Kidney epithelial cell (primary cell): ENCODE data around the gene IPO7. TPM values are rescaled to one million over a fixed set of nuclear protein-coding genes. Genes with fewer than 3 reads are reported as not detected.
A peak's percentile ranks its signal among the peaks of the same experiment; 100 is the strongest.
"Not testable (repeated sequence)": the region's sequence is repeated elsewhere in the genome, so short reads cannot be mapped to it uniquely, and the experiment has no call there.

ENCODE experiments used
- DNase-seq: peaks from one replicate; pipeline ENCODE4 v3.0.0-alpha.2; 2010; ENCODE audit warnings: low read depth
- H3K27me3 ChIP-seq: 2 replicates; pipeline ENCODE4 v1.6.0; 2011; ENCODE audit warnings: low read length; ENCODE audit not compliant: control insufficient read depth, insufficient read depth
- H3K36me3 ChIP-seq: 2 replicates; pipeline ENCODE4 v1.5.1; 2011; ENCODE audit warnings: low read length; ENCODE audit not compliant: control insufficient read depth, insufficient read depth
- H3K4me3 ChIP-seq: 2 replicates; pipeline ENCODE4 v1.5.1; 2011; ENCODE audit warnings: low read depth, mild to moderate bottlenecking, control low read depth, low read length
- total RNA-seq: library from RNA; depleted of rRNA; stranded (reverse); fragments of >200 nt; gene quantifications from 2 replicates; pipeline ENCODE4 v1.2.3, GENCODE V29; 2015
- TF ChIP-seq, protein P1 (sequence below): IDR thresholded peaks from 2 replicates; pipeline ENCODE4 v1.5.1; 2011; ENCODE audit warnings: mild to moderate bottlenecking, moderate library complexity, low read length, control low read depth, inconsistent platforms; ENCODE audit not compliant: insufficient read depth, poor library complexity, severe bottlenecking

IPO7 gene
- total RNA-seq, 1 donor from 2014 or later, result 95.1 TPM

- peaks cover 2% of the 10 kb centered on the region for H3K36me3 ChIP-seq
- TF ChIP-seq, protein P1, sequence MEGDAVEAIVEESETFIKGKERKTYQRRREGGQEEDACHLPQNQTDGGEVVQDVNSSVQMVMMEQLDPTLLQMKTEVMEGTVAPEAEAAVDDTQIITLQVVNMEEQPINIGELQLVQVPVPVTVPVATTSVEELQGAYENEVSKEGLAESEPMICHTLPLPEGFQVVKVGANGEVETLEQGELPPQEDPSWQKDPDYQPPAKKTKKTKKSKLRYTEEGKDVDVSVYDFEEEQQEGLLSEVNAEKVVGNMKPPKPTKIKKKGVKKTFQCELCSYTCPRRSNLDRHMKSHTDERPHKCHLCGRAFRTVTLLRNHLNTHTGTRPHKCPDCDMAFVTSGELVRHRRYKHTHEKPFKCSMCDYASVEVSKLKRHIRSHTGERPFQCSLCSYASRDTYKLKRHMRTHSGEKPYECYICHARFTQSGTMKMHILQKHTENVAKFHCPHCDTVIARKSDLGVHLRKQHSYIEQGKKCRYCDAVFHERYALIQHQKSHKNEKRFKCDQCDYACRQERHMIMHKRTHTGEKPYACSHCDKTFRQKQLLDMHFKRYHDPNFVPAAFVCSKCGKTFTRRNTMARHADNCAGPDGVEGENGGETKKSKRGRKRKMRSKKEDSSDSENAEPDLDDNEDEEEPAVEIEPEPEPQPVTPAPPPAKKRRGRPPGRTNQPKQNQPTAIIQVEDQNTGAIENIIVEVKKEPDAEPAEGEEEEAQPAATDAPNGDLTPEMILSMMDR, result no peak
- no peak for DNase-seq
- H3K4me3 ChIP-seq, result no peak overlapping the region
- no peaks in the 10 kb centered on the region for H3K27me3 ChIP-seq
These were observed 61.8 kb downstream of the IPO7 start for GRCh38 chr11:9446230-9446629.

- TF ChIP-seq, protein P1, result no peak
These were observed 64.3 kb downstream of the IPO7 start for GRCh38 chr11:9448576-9449352.

GRCh38 chr11:9452023-9452422, 67.6 kb downstream of the IPO7 start:
- DNase-seq, H3K4me3 ChIP-seq, H3K27me3 ChIP-seq, H3K36me3 ChIP-seq: not testable (repeated sequence)

More at GRCh38 chr11:9448576-9449352, 64.3 kb downstream of the IPO7 start:
- Histone ChIP-seq H3K4me3 (no peak overlapping the region), H3K36me3 (no peaks in the 10 kb centered on the region), H3K27me3 (no peaks in the 10 kb centered on the region)
- no peak for DNase-seq

GRCh38 chr11:9455722-9456121, 71.3 kb downstream of the IPO7 start:
- TF ChIP-seq, protein P1, result no peak
- Histone ChIP-seq H3K4me3 (no peak overlapping the region), H3K27me3 (no peaks in the 10 kb centered on the region), H3K36me3 (no peaks in the 10 kb centered on the region)
- no peak for DNase-seq

DNA sequence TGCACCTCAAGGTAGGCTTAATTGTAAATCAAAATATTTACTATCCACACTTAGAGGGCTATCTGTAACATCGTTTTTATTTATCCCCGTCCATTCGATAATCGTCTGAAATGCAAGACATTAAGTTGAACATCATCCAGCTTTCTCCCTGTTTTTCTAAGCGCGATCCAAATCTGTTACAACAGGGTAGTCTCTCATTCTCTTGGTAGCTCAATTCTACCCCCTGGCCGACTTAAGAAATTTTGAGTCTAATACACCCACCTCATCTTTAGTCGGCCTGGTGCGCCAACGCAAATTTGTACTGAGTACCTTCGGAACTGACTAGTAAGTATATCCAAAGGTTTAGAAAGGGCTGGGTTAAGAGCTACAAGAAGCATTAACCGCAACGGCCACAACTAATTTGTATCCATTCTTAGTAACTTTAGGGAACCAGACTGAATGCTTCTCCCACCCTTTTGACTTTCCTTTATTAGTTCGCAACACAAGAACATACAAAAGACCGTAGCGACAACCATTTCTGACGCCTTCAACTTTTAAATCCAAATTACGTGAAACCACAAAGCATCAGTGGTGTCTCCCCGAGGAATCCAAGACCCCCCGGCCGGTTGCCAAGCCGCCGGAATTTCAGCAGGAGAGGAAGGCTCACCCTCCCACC, 75.3 kb downstream of the IPO7 start:
- no peaks in the 10 kb centered on the region for H3K36me3 ChIP-seq
- peak overlapping the region; percentile 98 for H3K4me3 ChIP-seq
- no peak for DNase-seq
- no peaks in the 10 kb centered on the region for H3K27me3 ChIP-seq
- TF ChIP-seq, protein P1, result no peak

GRCh38 chr11:9460322-9461062, 76.0 kb downstream of the IPO7 start, which contains the start of gene ZNF143:
Gene ZNF143, plus strand, starts transcription at chr11:9461012. Its CDS starts 10,297 bp downstream, at chr11:9471309.
- DNase-seq, result peak; percentile 98
- H3K27me3 ChIP-seq, result no peaks in the 10 kb centered on the region

More at GRCh38 chr11:9460322-9461062, 76.0 kb downstream of the IPO7 start, which contains the start of gene ZNF143:
- H3K4me3 ChIP-seq, result peak within 1 kb of the TSS; percentile 98
- no peaks in the 10 kb centered on the region for H3K36me3 ChIP-seq
- TF ChIP-seq, protein P1, result no peak
